Activated CD4-positive, alpha-beta T cell treated with anti-CD3 and anti-CD28 coated beads, Interleukin-2, amount 10 ng/mL, durations not matched to agents 24 days and 14 days (primary cell): ENCODE results near the gene CADM1. TPM values are rescaled to one million over a fixed set of nuclear protein-coding genes. Genes with fewer than 3 reads are reported as not detected.

Experiments used
- DNase-seq: peaks from one replicate; pipeline ENCODE4 v3.0.0; 2022
- H3K27ac Mint-ChIP-seq: one replicate; pipeline ENCODE4 v1.8.0; 2022; ENCODE audit warnings: mild to moderate bottlenecking, mixed read lengths
- H3K27me3 Mint-ChIP-seq: one replicate; pipeline ENCODE4 v1.8.0; 2022; ENCODE audit warnings: mixed read lengths
- H3K36me3 Mint-ChIP-seq: one replicate; pipeline ENCODE4 v1.8.0; 2022; ENCODE audit warnings: low read depth, mild to moderate bottlenecking, mixed read lengths
- H3K4me1 Mint-ChIP-seq: one replicate; pipeline ENCODE4 v1.8.0; 2021; ENCODE audit warnings: mixed read lengths
- H3K4me3 Mint-ChIP-seq: one replicate; pipeline ENCODE4 v1.8.0; 2022; ENCODE audit warnings: mild to moderate bottlenecking, moderate library complexity, mixed read lengths
- H3K9me3 Mint-ChIP-seq: one replicate; pipeline ENCODE4 v1.8.0; 2021; ENCODE audit warnings: mixed read lengths
- intact Hi-C: fragments of 100-400 bp; cut with micrococcal nuclease; formaldehyde crosslinking; loops from one replicate; pipeline ENCODE4 v1.15.1; 2023
- total RNA-seq: library from RNA; stranded (reverse); gene quantifications from 2 replicates; pipeline ENCODE4 v1.2.3, GENCODE V29; 2022

The CADM1 gene
- total RNA-seq, 1 donor from 2014 or later, result 0.72 TPM

GRCh38 chr11:115256397-115257197, 247.6 kb downstream of the CADM1 start:
- Mint-ChIP-seq H3K4me1 (peaks cover 4% of the 10 kb centered on the region), H3K36me3 (no peaks in the 10 kb centered on the region), H3K4me3 (no peak overlapping the region), H3K27ac (no peak overlapping the region), H3K27me3 (peaks cover 6% of the 10 kb centered on the region), H3K9me3 (no peaks in the 10 kb centered on the region)
- no peak for DNase-seq
- intact Hi-C loops, result no loop called here

DNA sequence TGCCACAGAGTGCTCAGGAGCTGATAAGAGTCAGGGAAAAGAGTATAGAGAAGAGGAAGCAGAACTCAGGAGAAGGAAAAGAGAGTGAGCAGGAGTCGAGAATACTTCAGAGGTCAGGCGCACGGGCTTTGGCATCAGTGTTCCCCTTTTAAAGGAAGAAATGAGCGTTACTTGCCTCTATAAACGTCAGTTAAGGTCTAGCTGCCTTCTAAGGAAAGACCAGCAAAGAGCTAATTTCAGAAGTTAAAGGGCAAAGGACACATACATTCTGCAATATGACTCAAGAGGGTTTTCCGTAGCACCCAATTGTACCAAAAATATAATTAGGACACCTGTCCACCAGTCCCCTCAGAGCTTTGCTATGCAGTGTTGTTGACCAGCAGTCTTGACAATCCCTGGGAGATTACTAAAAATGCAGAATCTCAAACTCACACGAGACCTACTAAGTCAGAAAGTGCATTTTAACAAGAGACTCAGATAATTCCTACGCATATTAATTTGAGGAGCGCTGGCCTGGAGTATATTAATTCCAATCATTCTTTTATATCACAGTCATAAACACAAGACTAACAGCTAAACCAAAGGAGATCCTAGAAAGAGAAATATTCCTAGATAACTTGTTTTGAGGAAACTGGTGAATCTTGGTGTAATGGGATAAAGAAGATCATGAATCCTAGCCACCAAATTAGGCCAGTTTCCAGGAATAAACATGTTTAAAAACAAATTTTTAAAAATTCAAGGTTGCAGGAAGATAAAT, 249.0 kb downstream of the CADM1 start:
- Mint-ChIP-seq H3K4me1 (peaks cover 4% of the 10 kb centered on the region), H3K27ac (no peak overlapping the region), H3K9me3 (no peaks in the 10 kb centered on the region)

DNA sequence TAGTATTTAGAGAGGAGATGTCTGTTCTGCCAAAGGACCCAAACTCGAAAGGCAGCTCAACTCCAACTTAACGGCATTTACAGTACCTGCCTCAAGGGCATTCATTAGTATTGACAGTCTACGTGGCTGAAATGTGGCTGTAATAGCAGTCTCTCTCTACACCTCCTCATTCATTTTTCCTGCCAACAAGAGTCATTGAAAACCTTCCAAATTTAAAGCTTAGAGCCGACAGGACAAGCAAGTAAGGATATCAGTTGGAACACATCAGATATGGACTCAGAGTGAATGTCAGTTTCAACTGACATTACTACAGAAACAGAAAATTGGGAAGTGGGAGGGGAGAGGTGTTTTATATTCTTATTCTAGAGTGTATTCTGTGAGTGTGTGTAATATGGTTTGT, 253.1 kb downstream of the CADM1 start:
- Mint-ChIP-seq H3K4me1 (peaks cover 2% of the 10 kb centered on the region), H3K9me3 (no peaks in the 10 kb centered on the region), H3K27me3 (peaks cover 11% of the 10 kb centered on the region), H3K36me3 (no peaks in the 10 kb centered on the region), H3K4me3 (no peak overlapping the region), H3K27ac (no peak overlapping the region)
- DNase-seq, result no peak
- intact Hi-C loops, result no loop called here

More for the DNA sequence above, 249.0 kb downstream of the CADM1 start:
- H3K4me3 Mint-ChIP-seq, result no peak overlapping the region
- DNase-seq, result no peak
- intact Hi-C loops, result no loop called here
- no peaks in the 10 kb centered on the region for H3K36me3 Mint-ChIP-seq
- peaks cover 6% of the 10 kb centered on the region for H3K27me3 Mint-ChIP-seq

GRCh38 chr11:115249061-115249578, 255.1 kb downstream of the CADM1 start:
- no peak for DNase-seq
- Mint-ChIP-seq H3K27me3 (peaks cover 4% of the 10 kb centered on the region), H3K4me1 (no peaks in the 10 kb centered on the region), H3K27ac (no peak overlapping the region), H3K9me3 (no peaks in the 10 kb centered on the region), H3K36me3 (no peaks in the 10 kb centered on the region), H3K4me3 (no peak overlapping the region)
- intact Hi-C loops, result no loop called here

- Mint-ChIP-seq H3K9me3 (no peaks in the 10 kb centered on the region), H3K27ac (no peak overlapping the region), H3K27me3 (peaks cover 4% of the 10 kb centered on the region), H3K4me3 (no peak overlapping the region), H3K4me1 (no peaks in the 10 kb centered on the region), H3K36me3 (no peaks in the 10 kb centered on the region)
- intact Hi-C loops, result no loop called here
- no peak for DNase-seq
These were observed 256.3 kb downstream of the CADM1 start for GRCh38 chr11:115247953-115248352.

GRCh38 chr11:115247361-115247760, 256.9 kb downstream of the CADM1 start:
- no peak for DNase-seq
- intact Hi-C loops, result no loop called here
- H3K27me3 Mint-ChIP-seq, result peaks cover 4% of the 10 kb centered on the region
- H3K36me3 Mint-ChIP-seq, result no peaks in the 10 kb centered on the region
- no peak overlapping the region for H3K27ac Mint-ChIP-seq
- H3K9me3 Mint-ChIP-seq, result no peaks in the 10 kb centered on the region
- no peaks in the 10 kb centered on the region for H3K4me1 Mint-ChIP-seq
- H3K4me3 Mint-ChIP-seq, result no peak overlapping the region

DNA sequence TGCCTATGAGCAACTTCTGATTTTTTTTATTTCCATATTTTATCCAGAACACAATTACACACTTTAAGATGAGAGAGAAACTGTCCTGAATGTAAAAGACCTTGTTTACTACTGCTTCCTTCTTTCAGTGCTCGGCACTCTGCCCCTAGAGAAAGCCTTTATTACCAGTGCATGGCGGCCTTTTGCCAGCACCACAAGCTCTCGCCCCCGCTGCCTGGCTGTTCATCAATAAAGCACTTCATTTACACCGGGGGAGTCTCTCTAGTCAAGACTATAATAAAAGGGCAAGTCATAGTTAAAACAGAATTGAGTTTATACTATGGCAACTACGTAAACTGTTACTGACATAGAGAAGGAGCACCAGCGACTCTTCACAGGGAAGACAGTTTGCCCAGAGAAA, 259.5 kb downstream of the CADM1 start:
- intact Hi-C loops, result no loop called here
- H3K36me3 Mint-ChIP-seq, result no peaks in the 10 kb centered on the region
- DNase-seq, result no peak
- no peaks in the 10 kb centered on the region for H3K9me3 Mint-ChIP-seq
- H3K4me3 Mint-ChIP-seq, result no peak overlapping the region
- no peaks in the 10 kb centered on the region for H3K4me1 Mint-ChIP-seq
- H3K27ac Mint-ChIP-seq, result no peak overlapping the region
- H3K27me3 Mint-ChIP-seq, result peaks cover 9% of the 10 kb centered on the region

DNA sequence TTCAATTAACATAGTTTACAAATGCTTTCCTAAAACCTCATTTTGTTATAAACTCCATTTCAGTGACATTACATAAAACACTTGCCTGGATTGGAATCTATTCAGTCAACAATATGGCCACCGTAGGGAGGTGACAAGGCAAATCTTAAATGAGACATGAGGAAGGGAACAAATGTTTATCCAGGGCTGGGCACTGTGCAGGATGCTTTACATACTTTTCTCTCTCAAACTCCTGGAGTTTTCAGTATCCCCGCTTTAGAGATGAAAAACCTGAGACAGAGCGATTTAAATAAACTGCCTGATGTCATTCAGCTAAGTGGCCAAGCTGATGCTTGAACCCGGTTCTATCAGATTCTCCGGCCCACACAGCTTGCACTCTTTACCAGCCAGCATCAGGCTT, 259.9 kb downstream of the CADM1 start:
- no peaks in the 10 kb centered on the region for H3K36me3 Mint-ChIP-seq
- peaks cover 9% of the 10 kb centered on the region for H3K27me3 Mint-ChIP-seq
- no peaks in the 10 kb centered on the region for H3K4me1 Mint-ChIP-seq
- H3K27ac Mint-ChIP-seq, result no peak overlapping the region
- H3K4me3 Mint-ChIP-seq, result no peak overlapping the region
- no peaks in the 10 kb centered on the region for H3K9me3 Mint-ChIP-seq
- no peak for DNase-seq
- intact Hi-C loops, result no loop called here

DNA sequence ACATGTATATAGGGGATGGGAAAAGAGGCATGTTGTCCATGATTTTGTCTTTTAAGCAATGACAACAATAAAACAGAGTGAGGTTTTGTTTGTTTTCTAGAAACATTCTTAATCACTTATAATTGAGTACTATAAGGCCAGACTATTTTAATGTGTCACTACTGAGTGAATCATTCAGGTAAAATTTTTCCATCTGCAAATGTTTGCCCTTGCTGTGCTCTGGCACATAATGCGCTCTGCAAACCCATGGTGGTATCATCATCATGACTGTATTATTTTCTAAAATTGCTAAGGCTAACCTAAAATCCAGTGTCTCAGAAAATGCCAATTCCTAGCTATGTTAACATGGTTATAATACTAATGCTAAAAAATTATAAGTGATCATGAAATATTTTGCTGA, 261.2 kb downstream of the CADM1 start:
- no peak for DNase-seq
- Mint-ChIP-seq H3K36me3 (no peaks in the 10 kb centered on the region), H3K27ac (no peak overlapping the region), H3K9me3 (no peaks in the 10 kb centered on the region), H3K4me1 (no peaks in the 10 kb centered on the region), H3K27me3 (peaks cover 6% of the 10 kb centered on the region), H3K4me3 (no peak overlapping the region)
- intact Hi-C loops, result no loop called here

GRCh38 chr11:115241899-115242298, 262.3 kb downstream of the CADM1 start:
- intact Hi-C loops, result no loop called here
- DNase-seq, result no peak
- no peak overlapping the region for H3K4me3 Mint-ChIP-seq
- H3K27me3 Mint-ChIP-seq, result peaks cover 7% of the 10 kb centered on the region
- no peaks in the 10 kb centered on the region for H3K36me3 Mint-ChIP-seq
- H3K27ac Mint-ChIP-seq, result no peak overlapping the region
- H3K9me3 Mint-ChIP-seq, result no peaks in the 10 kb centered on the region
- no peaks in the 10 kb centered on the region for H3K4me1 Mint-ChIP-seq

DNA sequence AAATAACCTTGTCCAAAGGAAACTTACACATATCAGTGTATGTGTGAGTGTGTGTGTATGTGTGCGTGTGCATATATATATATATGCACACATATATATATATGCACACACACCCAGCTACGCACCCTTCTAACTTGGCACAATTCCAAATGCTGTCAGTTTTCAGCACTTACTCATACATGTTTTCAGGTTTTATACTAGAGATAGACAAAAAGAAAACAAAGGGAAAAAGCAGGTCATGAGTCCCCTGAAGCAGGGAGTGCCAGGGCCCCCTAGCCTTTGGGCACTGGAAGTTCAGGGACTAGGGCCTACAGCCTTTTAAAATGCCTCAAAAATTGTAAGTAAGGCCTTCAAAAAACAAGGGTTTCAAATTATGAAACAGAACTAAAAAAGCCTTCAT, 265.4 kb downstream of the CADM1 start:
- Mint-ChIP-seq H3K9me3 (no peaks in the 10 kb centered on the region), H3K27ac (no peak overlapping the region), H3K36me3 (no peaks in the 10 kb centered on the region), H3K4me3 (no peak overlapping the region), H3K4me1 (no peaks in the 10 kb centered on the region), H3K27me3 (peaks cover 10% of the 10 kb centered on the region)
- intact Hi-C loops, result no loop called here
- DNase-seq, result no peak

DNA sequence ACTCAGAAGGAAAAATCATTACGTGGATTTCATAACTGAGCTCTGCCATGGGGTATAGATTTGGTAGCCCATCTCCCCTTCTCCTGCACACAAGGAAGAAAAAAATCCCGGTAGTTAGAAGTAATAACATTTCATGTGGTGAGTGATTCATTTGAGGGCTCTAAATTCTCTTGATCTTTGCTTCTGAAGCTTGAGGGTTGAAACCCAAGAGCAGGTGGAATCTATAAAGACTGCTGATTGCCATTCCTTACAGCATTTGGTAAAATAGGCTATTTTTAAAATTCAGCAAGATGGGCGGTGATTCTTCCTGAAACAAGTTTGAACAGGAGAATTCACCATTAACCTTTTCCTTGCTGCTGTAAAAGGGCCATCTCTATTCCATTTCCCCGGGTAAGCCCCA, 266.1 kb downstream of the CADM1 start:
- Mint-ChIP-seq H3K9me3 (no peaks in the 10 kb centered on the region), H3K27ac (no peak overlapping the region), H3K27me3 (peaks cover 10% of the 10 kb centered on the region), H3K4me1 (no peaks in the 10 kb centered on the region), H3K4me3 (no peak overlapping the region), H3K36me3 (no peaks in the 10 kb centered on the region)
- no peak for DNase-seq
- intact Hi-C loops, result no loop called here

DNA sequence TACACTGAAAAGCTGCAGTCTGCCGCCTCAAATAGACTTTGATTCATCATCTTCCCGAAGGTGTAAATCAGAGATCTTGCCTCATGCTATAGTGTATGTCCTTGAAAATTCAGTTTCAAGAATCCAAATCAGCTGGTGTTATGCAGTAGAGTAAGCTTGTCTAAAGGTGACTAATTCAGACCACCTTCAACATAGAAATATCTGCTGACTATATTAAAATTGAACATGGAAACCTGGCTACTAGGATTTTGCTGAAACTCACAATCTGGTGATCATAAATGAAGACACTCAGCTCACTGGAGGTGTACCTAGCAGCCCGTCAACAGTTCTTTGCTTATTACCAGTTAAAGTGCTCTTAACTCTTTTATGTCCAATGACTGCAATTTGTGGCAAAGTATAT, 266.6 kb downstream of the CADM1 start:
- DNase-seq, result no peak
- Mint-ChIP-seq H3K9me3 (no peaks in the 10 kb centered on the region), H3K36me3 (no peaks in the 10 kb centered on the region)

GRCh38 chr11:115234794-115235193, 269.4 kb downstream of the CADM1 start:
- Mint-ChIP-seq H3K27ac (no peak overlapping the region), H3K36me3 (no peaks in the 10 kb centered on the region), H3K27me3 (peaks cover 17% of the 10 kb centered on the region), H3K4me3 (no peak overlapping the region), H3K9me3 (no peaks in the 10 kb centered on the region), H3K4me1 (no peaks in the 10 kb centered on the region)
- intact Hi-C loops, result no loop called here
- DNase-seq, result no peak

More for the DNA sequence above, 266.6 kb downstream of the CADM1 start:
- intact Hi-C loops, result no loop called here
- Mint-ChIP-seq H3K27me3 (peaks cover 10% of the 10 kb centered on the region), H3K4me3 (no peak overlapping the region), H3K4me1 (no peaks in the 10 kb centered on the region), H3K27ac (no peak overlapping the region)
